GM21515 (cell line): ENCODE data around the gene APOBEC3B.
"Not testable (repeated sequence)": the region's sequence is repeated elsewhere in the genome, so short reads cannot be mapped to it uniquely, and the experiment has no call there.

Source experiments
- ATAC-seq: cut with Tn5 transposase; IDR thresholded peaks from one replicate; pipeline ENCODE4 v1.9.1; 2021; ENCODE audit not compliant: unreplicated experiment

APOBEC3B gene

DNA sequence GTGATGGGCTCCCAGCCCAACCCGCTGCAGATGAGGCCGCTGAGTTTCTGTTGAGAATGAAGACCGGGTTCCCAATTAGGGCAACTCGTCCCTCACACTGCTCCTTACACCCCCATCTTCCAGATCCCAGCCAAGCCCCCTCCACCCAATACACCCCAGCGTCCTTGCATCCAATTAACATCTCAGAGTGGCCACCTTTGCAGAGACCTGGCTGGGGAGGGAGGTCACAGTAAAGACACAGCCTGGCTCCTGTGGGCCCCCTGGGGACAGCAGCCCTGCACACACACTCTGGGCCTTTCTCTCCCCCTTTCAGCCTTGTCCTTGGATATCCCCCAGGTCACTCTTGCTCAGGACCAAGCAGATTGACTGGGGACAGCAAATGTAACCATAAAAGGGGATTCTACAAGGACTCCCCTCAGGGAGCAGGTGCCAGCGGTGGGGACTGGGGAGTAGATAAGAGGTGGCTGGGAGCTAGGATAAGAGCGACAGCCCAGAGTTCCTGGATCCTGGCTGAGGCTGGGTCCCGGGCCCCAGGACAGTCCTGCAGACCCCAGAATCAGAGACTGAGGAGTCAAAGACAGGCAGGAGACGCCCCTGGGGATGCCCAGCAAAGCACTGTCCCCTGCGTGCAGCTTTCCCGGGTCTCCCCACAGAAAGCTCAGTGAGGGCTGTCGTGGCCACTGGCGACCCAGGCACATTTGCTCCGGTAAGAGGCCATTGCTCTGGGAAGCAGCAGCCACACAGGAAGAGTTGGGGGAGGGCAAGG lies 16.4 kb upstream of the APOBEC3B start:
- ATAC-seq, result no peak

DNA sequence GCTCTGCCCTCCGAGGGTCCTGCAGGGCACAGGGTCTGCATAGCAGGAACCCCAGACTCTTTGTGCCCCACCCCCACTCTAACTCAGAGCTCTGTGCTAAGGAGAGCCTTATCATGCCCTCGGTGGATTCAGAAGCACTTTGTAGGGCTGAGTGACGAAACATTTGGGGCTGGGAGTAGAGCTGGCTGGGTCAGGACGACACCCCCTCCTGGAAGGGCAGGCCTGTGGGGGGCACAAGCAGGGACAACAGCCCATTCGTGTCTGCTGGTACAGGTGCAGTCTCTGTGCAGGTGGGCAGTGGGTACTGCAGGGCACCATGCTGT lies 15.8 kb upstream of the APOBEC3B start:
- no peak for ATAC-seq

GRCh38 chr22:38966942-38967341 lies 15.2 kb upstream of the APOBEC3B start:
- no peak for ATAC-seq

DNA sequence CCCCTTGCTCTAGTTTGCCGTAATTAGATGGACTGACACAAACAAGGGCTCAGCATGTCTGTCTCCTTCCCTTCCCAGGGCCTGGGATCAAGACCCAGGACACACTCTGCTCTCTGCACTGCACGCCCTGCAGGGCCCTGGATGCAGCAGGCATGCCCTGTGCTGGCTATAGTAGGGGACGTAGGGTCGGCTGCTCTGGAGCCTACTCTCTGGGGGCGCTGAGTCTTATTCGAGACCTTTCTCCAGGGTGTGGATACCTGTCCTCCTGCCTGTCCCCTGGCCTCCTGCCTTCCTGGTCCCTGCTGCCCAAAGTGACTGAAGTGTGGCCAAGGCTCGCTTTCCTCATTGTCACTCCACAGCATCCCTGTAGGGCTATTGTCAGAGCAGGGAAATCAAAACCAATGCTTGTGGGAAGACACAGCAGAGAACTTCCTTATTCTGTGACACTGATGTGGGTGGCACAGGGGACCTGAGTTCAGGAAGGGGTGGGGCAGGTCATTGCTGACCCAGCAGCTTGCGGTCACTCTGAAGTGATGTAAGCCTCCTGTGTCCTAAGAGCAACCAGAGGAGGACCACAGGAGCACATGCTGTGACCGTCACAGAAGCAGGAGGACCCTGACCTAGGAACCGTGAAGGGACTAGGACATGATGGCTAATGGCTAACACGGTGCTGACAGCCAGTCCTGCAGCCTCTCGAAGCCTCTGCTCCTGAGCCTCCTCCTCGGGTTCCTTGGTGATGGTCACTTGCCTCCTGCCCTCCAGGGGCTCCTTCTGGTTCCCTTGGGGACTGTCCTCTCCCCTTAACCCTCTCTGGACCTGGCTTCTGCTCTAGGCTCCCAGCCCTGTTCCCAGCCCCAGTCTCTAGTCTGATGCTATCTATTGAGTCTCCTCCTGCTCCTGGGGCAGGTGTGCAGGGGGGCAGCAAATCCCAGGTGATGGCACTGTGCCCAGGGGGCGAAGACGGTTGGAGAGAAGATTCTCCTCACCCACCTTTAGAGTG lies 14.4 kb upstream of the APOBEC3B start:
- ATAC-seq, result no peak

DNA sequence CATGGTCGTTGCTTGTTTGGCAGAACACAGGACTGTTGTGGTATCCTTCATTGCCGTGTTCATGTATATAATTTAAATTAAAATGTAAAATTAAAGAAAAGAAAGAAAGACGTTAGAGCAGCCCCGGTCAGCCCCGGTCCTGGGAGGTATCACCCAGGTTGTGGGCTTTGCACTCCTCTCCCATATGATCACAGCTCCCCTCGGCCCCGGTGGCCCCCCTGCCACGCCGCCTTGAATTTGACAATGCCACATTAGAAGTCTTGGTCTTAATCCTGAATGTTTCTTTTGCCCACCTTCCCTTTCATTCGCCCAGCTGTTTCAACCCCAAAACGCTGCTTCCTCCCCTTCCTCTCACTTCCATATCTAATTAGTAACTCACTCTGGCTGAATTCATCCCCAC lies 13.3 kb upstream of the APOBEC3B start:
- ATAC-seq, result no peak

- ATAC-seq, result no peak
Observed at GRCh38 chr22:38970551-38970950, 11.6 kb upstream of the APOBEC3B start.

- ATAC-seq, result no peak
Observed at GRCh38 chr22:38971202-38971601, 10.9 kb upstream of the APOBEC3B start.

- ATAC-seq, result no peak
Observed at GRCh38 chr22:38971791-38972190, 10.4 kb upstream of the APOBEC3B start.

DNA sequence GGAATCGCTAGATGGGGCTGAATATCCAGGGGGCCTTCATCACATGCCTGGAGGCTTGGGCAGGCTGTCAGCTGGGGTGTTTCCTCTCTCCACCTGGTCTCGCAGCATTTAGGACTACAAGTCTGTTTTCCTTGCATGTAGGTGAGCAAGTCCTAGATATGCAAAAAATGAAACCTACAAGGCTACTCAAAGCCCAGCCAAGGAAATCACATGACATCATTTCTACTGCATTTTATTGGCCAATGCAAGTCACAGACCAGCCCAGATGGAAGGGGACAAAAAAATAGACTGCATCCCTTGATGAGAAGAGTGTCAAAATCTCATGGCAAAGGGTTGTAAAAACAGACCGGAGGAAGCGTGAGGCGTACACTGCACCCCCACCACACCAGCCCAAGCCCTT lies 9.6 kb upstream of the APOBEC3B start:
- ATAC-seq, result no peak

DNA sequence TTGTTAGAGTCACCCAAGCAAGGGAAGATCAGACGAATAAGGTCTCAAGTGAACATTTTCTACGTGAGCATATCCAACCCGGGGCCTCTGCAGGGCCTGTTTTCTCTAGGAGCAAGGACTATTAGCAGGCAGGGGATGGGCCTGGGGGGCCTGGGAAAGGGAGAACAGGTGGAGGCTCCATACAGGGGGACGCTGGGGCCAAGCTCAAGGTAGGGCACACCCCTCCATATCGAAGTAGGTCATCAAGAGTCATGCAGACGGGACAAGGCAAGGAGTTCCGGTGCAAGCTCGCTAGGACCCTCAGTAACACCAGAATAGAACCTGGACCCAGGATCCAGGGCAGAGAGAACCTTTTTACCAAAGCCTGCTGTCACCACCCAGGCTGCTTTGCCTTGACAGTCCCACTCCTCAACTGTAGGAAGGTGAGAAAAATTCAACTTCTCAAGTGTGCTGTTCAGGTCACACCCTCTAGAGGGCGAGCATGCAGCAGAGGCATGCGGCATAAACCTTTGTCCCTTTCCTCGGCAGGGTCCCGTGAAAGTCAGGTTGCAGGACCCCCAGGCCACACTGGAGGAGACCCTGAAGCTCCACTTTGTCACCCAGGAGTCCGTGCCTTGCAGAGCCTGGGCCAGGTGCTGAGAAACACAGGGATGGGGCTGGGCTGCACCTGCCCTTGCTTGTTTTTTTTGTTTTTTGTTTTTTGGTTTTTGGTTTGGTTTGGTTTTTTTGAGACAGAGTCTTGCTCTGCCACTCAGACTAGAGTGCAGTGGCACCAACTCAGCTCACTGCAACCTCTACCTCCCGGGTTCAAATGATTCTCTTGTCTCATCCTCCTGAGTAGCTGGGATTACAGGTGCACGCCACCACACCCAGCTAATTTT lies 8.6 kb upstream of the APOBEC3B start:
- no peak for ATAC-seq

GRCh38 chr22:38974170-38974825 lies 7.8 kb upstream of the APOBEC3B start:
- no peak for ATAC-seq

DNA sequence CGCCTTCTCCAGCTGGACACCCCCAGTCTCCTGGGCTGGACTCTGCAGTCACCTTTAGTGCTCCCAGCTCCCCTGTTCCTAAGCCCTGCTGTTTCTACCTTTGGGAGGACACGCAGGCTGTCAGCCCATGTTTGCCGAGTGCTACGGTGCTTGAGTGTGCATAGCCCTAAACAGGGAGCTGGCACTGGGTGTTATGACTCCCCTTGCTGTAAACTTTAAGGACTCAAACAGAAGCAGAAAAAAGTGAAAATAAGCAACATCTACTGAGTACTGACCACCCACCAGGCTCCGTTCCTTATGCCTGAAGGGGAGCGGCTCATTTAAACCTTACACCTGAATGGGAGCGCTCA lies 7.3 kb upstream of the APOBEC3B start:
- ATAC-seq, result no peak

DNA sequence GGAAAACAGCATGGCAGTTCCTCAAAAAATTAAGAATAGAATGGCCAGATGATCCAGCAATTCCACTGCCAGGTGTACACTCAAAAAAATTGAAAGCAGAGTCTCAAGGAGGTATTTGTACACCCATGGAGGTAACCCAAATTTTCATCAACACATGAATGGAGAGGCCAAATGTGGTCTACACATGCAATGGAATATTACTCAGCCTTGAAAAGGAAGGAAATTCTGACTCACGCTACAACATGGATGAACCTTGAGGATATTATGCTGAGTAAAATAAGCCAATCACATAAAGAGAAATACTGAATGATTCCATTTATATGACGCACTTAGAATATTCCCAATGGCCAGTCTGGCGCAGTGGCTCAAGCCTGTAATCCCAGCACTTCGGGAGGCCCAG lies 4.9 kb upstream of the APOBEC3B start:
- not testable (repeated sequence) for ATAC-seq

DNA sequence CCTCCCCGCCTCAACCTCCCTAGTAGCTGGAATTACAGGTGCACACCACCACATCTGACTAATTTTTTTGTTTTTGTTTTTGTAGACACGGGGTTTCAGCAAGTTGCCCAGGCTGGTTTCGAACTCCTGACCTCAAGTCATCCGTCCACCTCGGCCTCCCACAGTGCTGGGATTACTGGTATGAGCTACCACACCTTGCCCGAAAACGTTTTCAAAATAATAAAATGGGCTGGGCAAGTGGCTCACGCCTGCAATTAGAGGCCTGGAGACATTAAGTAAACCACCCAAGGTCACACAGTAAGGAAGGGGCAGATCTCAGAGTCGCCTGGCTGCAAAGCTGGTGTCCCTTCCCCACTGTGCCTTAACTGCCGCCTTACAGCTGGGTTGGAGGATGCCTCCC lies 1.6 kb upstream of the APOBEC3B start:
- ATAC-seq, result not testable (repeated sequence)

DNA sequence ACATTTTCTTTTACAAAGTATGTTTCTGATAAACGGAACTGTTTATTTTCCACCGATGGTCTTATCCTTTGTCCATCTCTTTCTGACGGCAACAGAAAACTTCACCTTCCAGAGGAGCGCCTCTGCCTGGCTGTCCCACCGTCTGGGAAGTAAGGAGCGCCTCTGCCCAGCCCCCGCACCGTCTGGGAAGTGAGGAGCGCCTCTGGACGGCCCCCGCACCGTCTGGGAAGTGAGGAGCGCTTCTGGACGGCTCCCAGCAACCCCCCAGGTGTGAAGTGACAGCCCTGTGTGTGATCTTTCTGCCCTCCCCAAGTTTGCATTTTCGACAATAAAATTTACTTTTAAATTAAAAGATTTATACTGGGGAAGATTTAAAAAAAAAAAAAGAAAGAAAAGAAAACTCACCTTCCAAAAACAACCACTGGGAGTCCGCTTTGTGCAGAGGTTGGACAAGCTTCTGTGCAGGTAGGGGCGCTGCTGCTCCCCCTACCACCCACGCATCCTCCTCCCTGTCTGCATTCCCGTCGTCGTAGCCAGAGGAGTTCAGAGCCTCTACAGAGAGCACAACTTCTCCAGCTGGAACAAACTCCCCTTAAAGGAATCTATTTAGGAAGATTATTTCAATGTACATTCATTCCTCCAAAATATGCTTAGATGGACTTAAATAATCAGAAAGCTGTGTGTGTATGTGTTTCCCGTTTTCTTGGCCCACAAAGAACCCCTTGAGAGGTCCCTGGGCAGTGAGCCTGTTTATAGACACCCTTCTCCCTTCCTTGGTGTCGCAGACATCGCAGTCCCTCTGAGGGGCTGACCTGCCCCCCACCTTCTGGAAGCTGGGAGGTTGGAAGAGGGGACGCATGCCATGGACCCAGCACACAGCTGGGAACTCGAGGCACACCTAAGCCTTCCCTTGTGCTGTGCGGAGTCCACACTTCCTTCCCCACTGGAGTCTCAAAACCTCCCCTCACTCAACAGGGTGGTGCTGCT lies 849 bp upstream of the APOBEC3B start:
- ATAC-seq, result peak; percentile 4

DNA sequence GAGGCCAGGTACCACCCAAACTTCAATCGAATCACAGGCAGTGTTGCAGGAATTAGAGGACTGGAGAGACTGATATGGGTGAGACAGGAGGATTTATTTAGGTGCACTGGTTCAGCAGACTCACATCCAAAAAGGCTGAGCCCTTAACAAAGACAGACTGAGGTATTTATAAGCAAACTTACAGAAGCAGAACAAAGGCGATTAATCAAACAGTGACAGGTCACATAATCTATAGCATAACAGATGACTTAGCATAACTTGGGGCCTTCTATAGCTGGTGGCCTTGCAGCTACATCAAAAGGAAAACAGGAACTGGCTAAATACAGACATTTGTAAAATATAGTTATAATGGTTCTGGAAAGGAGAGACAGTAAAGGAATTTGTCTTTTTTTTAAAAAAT lies 2.1 kb downstream of the APOBEC3B start:
- no peak for ATAC-seq

DNA sequence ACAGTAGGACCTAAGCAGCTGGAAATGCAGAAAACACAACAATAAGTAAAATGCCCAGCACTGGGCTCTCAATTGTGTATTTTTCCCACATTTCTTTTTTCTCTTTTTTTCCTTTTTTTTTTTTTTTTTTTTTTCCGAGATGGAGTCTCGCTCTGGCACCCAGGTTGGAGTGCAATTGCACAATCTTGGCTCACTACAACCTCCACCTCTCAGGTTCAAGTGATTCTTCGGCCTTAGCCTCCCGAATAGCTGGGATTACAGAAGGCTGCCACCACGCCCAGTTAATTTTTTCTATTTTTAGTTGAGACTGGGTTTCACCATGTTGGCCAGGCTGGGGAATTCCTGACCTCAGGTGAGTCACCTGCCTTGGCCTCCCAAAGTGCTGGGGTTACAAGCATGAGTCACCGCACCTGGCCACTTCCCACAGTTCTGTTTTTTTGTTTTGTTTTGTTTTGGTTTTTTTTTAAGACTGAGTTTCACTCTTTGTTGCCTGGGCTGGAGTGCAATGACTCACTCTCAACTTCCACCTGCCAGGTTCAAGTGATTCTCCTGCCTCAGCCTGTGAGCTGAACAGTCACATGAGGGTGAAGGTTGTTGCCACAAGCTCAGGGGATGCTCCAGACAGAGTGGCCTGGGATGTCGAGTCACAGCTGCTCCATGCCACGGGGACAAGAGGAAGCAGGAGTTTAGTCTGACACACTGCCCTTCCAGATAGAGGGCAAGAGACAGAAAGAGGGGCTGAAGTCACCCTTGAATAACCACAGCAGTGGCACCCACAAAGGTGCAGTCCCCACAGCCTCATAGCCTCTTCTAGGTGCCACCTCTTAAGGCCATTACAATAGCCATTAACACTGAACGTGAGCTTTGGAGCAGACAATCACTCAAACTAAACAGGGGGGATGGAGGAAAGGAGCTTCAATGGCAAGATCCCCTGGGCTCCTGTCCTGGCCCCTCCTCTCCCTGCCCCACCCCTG lies 2.9 kb downstream of the APOBEC3B start:
- peak; percentile 55 for ATAC-seq

DNA sequence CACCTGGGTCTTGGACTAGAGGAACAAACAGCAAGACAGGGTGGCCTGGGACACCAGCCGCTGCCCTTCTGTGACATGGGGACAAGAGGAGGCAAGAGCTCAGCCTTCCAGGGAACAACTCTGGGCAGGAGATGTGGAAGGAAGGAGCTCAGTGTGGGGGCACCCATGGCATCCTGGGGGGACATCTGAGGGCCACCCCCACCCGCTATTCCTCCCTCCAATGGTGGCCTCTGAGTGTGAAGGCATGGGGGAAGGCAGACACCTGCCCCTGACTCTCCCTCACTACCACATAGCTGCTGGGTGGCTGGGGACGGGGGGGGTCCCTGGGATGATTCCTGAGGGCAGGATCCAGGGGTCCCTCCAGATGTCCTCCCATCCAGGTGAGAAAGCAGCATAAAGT lies 4.5 kb downstream of the APOBEC3B start:
- no peak for ATAC-seq
